VCaP (cell line): ENCODE measurements around the gene PHTF2.

Source experiments
- H3K27ac ChIP-seq: fragments of 450-650 bp; 2 replicates; pipeline ENCODE4 v1.5.1; 2017
- TF ChIP-seq, protein P1 (sequence below): fragments of 450-650 bp; conservative IDR thresholded peaks from 2 replicates; pipeline ENCODE4 v1.5.1; 2017; ENCODE audit warnings: mild to moderate bottlenecking, moderate library complexity

Gene PHTF2

DNA sequence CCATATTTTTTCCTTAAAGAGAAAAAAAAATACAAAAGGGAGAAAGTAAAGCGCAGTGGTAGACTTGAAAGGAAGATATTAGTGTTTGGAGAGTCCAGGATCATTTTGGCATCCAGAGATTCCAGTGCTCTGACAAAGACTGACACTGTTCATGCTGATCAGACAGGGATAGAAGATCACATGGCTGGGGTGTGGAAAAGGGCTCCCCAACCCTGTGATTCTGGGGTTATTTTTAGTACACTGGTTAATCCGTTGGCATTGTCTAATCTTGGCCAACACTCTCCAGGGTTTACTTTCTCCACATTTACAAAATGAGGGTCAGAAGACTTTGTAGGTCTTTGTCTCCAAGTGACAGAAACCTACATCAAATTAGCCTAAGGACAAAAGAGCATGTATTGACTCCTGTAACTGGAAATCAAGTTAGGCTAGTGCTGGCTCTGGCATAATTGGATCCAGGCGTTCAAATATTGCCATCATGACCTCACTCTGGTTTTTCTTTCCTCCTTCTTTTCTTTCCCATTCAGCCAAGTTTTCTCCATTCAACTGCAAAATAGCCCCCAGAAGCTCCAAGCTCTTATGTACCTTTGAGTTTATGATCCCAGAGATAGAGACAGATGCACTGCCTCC is 181.6 kb downstream of the PHTF2 start:
- TF ChIP-seq, protein P1, sequence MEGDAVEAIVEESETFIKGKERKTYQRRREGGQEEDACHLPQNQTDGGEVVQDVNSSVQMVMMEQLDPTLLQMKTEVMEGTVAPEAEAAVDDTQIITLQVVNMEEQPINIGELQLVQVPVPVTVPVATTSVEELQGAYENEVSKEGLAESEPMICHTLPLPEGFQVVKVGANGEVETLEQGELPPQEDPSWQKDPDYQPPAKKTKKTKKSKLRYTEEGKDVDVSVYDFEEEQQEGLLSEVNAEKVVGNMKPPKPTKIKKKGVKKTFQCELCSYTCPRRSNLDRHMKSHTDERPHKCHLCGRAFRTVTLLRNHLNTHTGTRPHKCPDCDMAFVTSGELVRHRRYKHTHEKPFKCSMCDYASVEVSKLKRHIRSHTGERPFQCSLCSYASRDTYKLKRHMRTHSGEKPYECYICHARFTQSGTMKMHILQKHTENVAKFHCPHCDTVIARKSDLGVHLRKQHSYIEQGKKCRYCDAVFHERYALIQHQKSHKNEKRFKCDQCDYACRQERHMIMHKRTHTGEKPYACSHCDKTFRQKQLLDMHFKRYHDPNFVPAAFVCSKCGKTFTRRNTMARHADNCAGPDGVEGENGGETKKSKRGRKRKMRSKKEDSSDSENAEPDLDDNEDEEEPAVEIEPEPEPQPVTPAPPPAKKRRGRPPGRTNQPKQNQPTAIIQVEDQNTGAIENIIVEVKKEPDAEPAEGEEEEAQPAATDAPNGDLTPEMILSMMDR, result no peak
- H3K27ac ChIP-seq, result no peak overlapping the region

DNA sequence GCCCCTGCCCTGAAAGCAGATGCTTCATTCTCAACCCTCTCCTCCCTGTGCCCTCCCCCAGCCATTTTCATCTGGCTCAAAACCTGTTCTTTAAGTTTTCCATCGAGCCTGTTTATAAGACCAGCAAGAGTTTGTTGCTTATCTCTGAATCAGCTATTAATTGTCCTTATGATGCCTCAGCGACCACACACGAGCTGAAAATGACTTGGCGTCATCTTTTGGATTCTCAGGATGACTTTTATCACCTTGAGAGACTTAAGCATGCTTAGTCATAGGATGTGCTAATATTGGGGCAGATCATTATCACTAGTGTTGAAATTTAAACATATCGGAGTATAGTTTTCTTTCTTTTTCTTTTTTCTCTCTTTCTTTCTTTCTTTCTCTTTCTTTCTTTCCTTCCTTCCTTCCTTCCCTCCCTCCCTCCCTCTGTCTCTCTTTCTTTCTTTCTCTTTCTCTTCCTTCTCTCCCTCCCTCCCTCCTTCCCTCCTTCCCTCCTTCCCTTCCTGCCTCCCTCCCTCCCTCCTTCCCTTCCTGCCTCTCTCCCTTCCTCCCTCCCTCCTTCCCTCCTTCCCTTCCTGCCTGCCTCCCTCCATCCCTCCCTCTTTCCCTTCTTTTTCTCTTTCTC is 184.5 kb downstream of the PHTF2 start:
- H3K27ac ChIP-seq, result peak overlapping the region; percentile 15; the same call in 1 of the 2 replicates
- TF ChIP-seq, protein P1, result no peak

DNA sequence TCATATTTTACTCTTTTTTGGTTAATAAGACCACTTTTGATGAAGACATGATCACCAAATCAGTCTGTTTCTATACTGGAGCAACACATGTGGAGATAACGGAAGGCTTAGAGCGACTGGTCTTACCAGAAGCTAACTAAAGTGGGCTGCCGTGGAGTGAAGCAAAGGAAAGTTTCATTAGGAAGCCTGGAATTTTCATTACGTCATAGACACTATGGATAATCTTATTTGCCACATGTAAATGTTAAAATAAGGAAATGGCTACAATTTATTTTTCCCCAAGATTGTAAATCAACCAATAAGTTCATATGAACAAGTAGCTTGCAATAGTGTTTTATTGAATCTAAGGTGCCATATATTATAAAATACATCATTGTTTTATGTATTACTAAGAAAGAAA is 185.4 kb downstream of the PHTF2 start:
- TF ChIP-seq, protein P1, result no peak
- no peak overlapping the region for H3K27ac ChIP-seq

DNA sequence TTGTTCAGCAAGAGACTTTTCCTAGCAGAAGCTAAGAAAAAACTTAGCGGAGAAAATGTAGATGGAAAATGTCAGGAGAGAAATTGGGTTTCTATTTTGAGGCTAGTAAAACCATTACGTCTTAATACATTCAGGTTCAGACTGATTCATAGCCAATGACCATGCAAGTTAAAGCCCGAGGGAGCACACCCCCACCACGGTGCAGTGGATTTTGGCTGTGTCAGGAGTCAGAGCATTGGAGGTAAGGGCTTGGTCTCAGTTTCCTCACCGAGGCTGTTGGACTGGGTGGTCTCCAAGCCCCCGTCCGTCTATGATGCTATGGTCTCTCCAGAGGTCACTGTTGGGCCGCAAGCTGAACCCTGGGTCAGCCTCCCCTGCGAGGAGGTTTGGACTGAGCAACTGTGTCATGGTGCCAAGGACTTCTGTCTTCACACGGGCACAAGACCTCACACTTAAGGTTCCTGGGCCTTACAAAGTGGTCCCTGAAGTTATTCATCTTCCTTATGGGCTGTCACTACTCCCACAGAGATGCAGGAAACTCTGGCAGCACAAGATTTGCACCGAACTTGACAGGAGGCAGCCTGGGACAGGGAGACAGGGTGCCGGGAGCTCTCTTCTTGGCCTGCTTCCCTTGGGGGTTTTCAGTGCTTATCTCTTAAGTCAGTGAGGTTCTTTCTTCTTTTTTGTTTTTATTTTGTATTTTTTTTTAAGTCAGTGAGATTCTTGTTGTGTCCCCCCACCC is 186.8 kb downstream of the PHTF2 start:
- no peak overlapping the region for H3K27ac ChIP-seq
- TF ChIP-seq, protein P1, result no peak

DNA sequence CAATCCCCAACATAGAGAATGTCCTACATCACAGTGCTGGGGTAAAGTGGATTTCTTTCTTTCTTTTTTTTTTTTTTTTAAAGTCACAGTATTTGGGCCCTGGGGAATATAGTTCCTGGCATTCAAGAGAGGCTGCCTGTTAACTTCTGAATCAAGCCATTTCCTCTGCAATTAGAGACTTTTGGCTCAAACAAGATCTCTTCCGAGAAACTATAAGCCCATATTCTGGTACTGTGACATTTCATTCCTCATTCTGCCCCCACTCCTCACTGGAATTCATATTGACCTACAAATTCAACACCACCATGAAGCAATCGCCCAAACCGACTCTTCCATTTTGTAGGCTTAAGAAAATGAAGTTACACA is 187.4 kb downstream of the PHTF2 start:
- H3K27ac ChIP-seq, result no peak overlapping the region
- TF ChIP-seq, protein P1, result no peak

DNA sequence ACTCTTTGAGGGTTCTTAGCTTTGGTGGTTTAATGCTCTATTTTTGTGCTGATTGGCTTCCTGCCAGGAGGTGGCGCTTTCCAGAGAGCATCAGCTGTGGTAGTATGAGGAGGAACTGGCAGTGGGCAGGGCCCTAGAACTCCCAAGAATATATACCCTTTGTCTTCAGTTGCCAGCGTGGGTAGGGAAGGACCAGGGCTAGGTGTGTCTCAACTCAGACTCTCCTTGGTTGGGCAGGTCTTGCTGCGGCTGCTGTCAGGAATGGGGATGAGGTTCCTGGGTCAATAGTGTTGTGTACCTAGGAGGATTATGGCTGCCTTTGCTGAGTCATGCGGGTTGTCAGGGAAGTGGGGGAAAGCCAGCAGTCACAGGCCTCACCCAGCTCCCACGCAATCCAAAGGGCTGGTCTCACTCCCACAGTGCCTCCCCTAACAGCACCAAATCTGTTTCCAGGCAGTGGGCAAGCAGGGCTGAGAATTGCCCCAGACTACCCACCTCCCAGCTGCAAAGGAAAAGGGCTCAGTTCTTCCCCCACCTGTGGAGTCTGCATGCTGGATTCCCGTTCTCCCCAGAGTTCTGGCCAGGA is 191.5 kb downstream of the PHTF2 start:
- TF ChIP-seq, protein P1, result no peak
- no peak overlapping the region for H3K27ac ChIP-seq

DNA sequence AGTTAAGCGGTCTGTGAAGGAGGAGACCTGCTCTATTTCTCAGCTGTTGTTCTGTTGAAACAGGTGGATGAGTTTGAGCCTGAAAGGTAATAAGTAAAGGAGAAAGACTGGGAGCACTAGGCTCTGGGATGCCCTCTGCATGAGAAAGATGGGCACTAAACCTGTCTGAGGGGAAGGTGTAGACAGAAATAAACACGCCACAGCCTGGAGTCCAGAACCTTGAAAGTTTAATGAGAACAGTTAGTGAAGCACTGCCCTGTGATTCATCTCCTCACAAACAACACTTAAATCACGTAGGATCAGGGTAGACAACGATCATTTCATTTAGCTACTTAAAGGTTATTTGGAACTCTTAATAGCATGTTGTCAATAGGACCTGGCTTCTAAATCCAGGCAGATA is 193.1 kb downstream of the PHTF2 start:
- TF ChIP-seq, protein P1, result no peak
- H3K27ac ChIP-seq, result no peak overlapping the region
